DMS79 treated with DMSO at 0.1 percent for 48 hours (cell line): Measurements from ENCODE around the gene CEACAM8.
"Not testable (repeated sequence)": the region's sequence is repeated elsewhere in the genome, so short reads cannot be mapped to it uniquely, and the experiment has no call there.

Experiments used
- DNase-seq: peaks from one replicate; lab custom pipeline; 2025; lab: John Stamatoyannopoulos, UW

The CEACAM8 gene

GRCh38 chr19:42594617-42595489 is at the start of gene CEACAM8:
Gene CEACAM8, minus strand, starts transcription at chr19:42594924. Its CDS starts 96 bp downstream, at chr19:42594828.
- no peak for DNase-seq

- not testable (repeated sequence) for DNase-seq
Measured at GRCh38 chr19:42639324-42640092, 44.8 kb upstream of the CEACAM8 start.

- DNase-seq = no peak
Measured at GRCh38 chr19:42635233-42635539, 40.5 kb upstream of the CEACAM8 start.

- no peak for DNase-seq
Measured at GRCh38 chr19:42634409-42635232, 39.9 kb upstream of the CEACAM8 start.

GRCh38 chr19:42629191-42629590 is 34.5 kb upstream of the CEACAM8 start:
- DNase-seq = no peak

- DNase-seq = no peak
Measured at GRCh38 chr19:42628411-42629140, 33.9 kb upstream of the CEACAM8 start.

GRCh38 chr19:42627916-42628315 is 33.2 kb upstream of the CEACAM8 start:
- DNase-seq = no peak

- no peak for DNase-seq
Measured at GRCh38 chr19:42626181-42626580, 31.5 kb upstream of the CEACAM8 start.

GRCh38 chr19:42619271-42619670 is 24.5 kb upstream of the CEACAM8 start:
- DNase-seq = no peak

GRCh38 chr19:42613666-42614065 is 18.9 kb upstream of the CEACAM8 start:
- DNase-seq = no peak

- not testable (repeated sequence) for DNase-seq
Measured at GRCh38 chr19:42610401-42610915, 15.7 kb upstream of the CEACAM8 start.

- DNase-seq = peak; percentile 14
Measured at GRCh38 chr19:42606660-42607351, 12.1 kb upstream of the CEACAM8 start.

GRCh38 chr19:42601811-42602443 is 7.2 kb upstream of the CEACAM8 start:
- no peak for DNase-seq

GRCh38 chr19:42596391-42597072 is 1.8 kb upstream of the CEACAM8 start:
- DNase-seq = peak; percentile 3

GRCh38 chr19:42595550-42596172 is 937 bp upstream of the CEACAM8 start:
- DNase-seq = no peak

GRCh38 chr19:42589792-42590191 is 4.9 kb downstream of the CEACAM8 start:
- no peak for DNase-seq

- no peak for DNase-seq
Measured at GRCh38 chr19:42584466-42584865, 10.3 kb downstream of the CEACAM8 start.

- DNase-seq = no peak
Measured at GRCh38 chr19:42577016-42577415, 17.7 kb downstream of the CEACAM8 start.

- no peak for DNase-seq
Measured at GRCh38 chr19:42576241-42576640, 18.5 kb downstream of the CEACAM8 start.
